ENCODE results near the gene MYO1H. TPM values are rescaled to one million over a fixed set of nuclear protein-coding genes. Genes with fewer than 3 reads are reported as not detected.

The MYO1H gene
- total and polyA plus RNA-seq, 2 of the 8 experiments (the other 6 are each of a cell fraction or from before 2014, with no cell fraction given), result 0.03 TPM; not detected in 1

DNA sequence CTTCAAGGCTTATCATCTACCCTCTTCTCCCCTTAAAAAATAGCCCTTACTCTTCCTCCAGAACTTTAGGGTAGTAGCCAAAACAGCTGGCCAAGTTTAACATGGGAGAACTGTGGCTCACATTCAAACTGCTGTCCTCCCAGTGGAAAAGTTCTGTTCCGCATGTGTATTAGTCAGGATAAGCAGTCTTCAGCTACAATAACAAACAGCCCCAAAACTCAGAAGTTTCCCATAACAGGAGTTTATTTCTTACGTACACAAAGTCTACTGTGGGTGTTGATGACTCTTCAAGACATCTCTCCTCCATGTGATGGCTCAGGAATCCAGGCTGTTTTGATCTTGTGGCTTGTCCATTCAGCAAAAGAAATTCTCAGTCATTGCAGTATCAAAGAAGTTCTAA is 35.5 kb downstream of the MYO1H start:
- H2BK20ac ChIP-seq (ENCODE audit: low read length), result no peak overlapping the region
- FAIRE-seq, result no peak
- H3K14ac ChIP-seq (ENCODE audit: insufficient read length), result no peak overlapping the region

More for the DNA sequence above, 35.5 kb downstream of the MYO1H start:
- Histone ChIP-seq H4K91ac (replicated peaks; ENCODE audit: insufficient read length, low read length) (no peak overlapping the region), H3K27me3 (replicated peaks in 1 of 4; ENCODE audit: control insufficient read depth in 3 of 4, extremely low read depth in 1 of 4, insufficient read depth in 3 of 4, low read length in 3 of 4) (no peaks in the 10 kb centered on the region), H3K27ac (ENCODE audit: low read depth, low read length) (no peak overlapping the region), H3K4me2 (ENCODE audit: insufficient read depth in 1 of 2, low read depth in 2 of 2, low read length in 2 of 2) (no peak overlapping the region), H3K23me2 (ENCODE audit: low read depth, low read length) (peaks cover 3% of the 10 kb centered on the region; the same call in 1 of the 2 replicates), H3K79me2 (ENCODE audit: control insufficient read depth in 1 of 2, insufficient read depth in 2 of 2, low read length in 2 of 2) (no peaks in the 10 kb centered on the region), H2BK5ac (ENCODE audit: low read depth, low read length) (no peak overlapping the region), H3K18ac (ENCODE audit: extremely low read depth, low read length) (no peak overlapping the region), H2BK12ac (ENCODE audit: low read depth, low read length) (no peak overlapping the region), H2BK15ac (ENCODE audit: low read length) (no peak overlapping the region), H4K20me1 (replicated peaks in 1 of 2; ENCODE audit: control insufficient read depth in 1 of 2, insufficient read depth in 2 of 2, low read length in 2 of 2) (no peaks in the 10 kb centered on the region), H2AFZ (ENCODE audit: low read length) (0 out of 2 replicates have a peak overlapping the region, but pooled peaks have one; percentile 27), H3K9me3 (ENCODE audit: insufficient read depth in 2 of 2, low read depth in 1 of 2, low read length in 1 of 2) (peaks cover 0 to 3% of the 10 kb centered on the region in 2 experiments; a peak in 2 of 4 replicates), H4K8ac (ENCODE audit: extremely low read depth, insufficient read depth, low read length) (no peak overlapping the region), H3K56ac (replicated peaks; ENCODE audit: insufficient read length, low read depth, low read length) (no peak overlapping the region), H3K4me3 (ENCODE audit: extremely low read depth in 1 of 4, insufficient read depth in 2 of 4, low read depth in 3 of 4, low read length in 4 of 4) (no peak overlapping the region), H3K9ac (replicated peaks in 1 of 4; ENCODE audit: extremely low read depth in 1 of 4, low read depth in 3 of 4, low read length in 3 of 4) (no peak overlapping the region), H3K36me3 (ENCODE audit: control insufficient read depth in 2 of 4, insufficient read depth in 4 of 4, low read length in 3 of 4) (no peaks in the 10 kb centered on the region), H4K5ac (ENCODE audit: insufficient read length, low read depth, low read length) (no peak overlapping the region), H3K79me1 (ENCODE audit: low read depth, low read length) (no peaks in the 10 kb centered on the region), H3K4ac (replicated peaks; ENCODE audit: insufficient read length, low read depth, low read length) (no peak overlapping the region), H2AK5ac (ENCODE audit: low read depth, low read length) (no peak overlapping the region), H2BK120ac (replicated peaks; ENCODE audit: low read depth, low read length) (no peak overlapping the region), H3K23ac (ENCODE audit: insufficient read length) (no peak overlapping the region), H3K4me1 (replicated peaks in 1 of 4; ENCODE audit: control insufficient read depth in 3 of 4, insufficient read depth in 4 of 4, low read length in 3 of 4) (peaks cover 0 to 2% (median 0%) of the 10 kb centered on the region in 4 experiments; a peak in 1 of 7 replicates)
- TF ChIP-seq POLR2A (IDR thresholded peaks at IDR 0.05; ENCODE audit: control extremely low read depth in 1 of 2, low read depth in 2 of 2, low read length in 2 of 2), result no peak
- ChIA-PET POLR2A (ENCODE audit: partially characterized antibody) (no interaction called here), CTCF (ENCODE audit: partially characterized antibody) (interaction anchor here (0.7 to 4.1 kb wide), 7 partner anchors 10 to 267 kb away, joined by 3 to 78 read pairs (median 5); no protein-coding TSS in a partner anchor)
- 94% methylated on average over 2 of the region's 2 CpGs; no CpG with 5 or more reads in 1 of the 2 experiments for WGBS, 2 experiments (ENCODE audit: extremely low coverage in 1 of 2, insufficient coverage in 1 of 2, insufficient read length in 1 of 2, insufficient replicate concordance in 2 of 2, low coverage in 1 of 2, low lambda C conversion rate in 2 of 2, missing lambda C conversion rate in 1 of 2)
- no peak for DNase-seq (ENCODE audit: low read depth in 1 of 2, low spot score in 2 of 2)
